ENCODE data around the gene SGIP1.
"Not testable (repeated sequence)": the region's sequence is repeated elsewhere in the genome, so short reads cannot be mapped to it uniquely, and the experiment has no call there.

The SGIP1 gene

DNA sequence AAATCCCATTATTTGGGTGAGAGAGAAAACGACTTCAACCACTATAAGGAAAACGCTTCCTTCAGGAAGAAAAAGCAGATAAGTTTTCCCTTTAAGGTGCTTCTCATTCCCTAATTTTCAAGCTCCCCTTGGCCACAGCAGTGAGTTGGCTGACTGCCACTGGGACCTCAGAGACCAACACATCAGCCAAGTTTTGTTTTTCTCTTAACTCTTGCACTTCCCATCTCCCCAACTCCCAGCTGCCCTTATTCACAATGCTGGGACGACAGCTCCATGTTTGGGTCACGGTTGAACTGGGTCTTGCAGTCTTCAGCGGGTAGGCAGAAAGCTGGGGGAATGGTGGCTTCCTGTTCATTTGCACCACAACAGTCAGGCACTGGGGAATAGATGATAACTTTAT, 18.9 kb downstream of the SGIP1 start:
- no peak overlapping the region for H3K4me3 ChIP-seq (ENCODE audit: low read depth, low read length)

DNA sequence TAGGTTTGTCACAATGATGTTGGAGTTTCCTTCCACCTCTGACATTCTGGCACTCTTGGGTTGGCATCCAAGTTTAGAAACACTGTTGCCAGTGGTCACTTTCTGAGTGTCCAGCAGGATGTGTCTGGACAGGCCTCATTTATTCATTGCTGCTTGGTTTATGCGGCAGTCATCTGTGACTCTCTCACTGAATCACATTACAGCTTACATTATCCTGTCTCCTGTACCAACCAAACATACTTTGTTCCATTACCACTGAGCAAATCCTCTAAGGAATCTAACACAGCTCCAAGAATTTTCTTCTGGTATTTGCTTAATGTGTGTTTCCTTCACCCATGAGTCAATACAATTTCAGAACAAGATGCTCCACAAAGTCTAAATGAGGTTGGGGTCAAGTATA, 19.9 kb downstream of the SGIP1 start:
- no peak overlapping the region for H3K4me3 ChIP-seq (ENCODE audit: low read depth, low read length)

DNA sequence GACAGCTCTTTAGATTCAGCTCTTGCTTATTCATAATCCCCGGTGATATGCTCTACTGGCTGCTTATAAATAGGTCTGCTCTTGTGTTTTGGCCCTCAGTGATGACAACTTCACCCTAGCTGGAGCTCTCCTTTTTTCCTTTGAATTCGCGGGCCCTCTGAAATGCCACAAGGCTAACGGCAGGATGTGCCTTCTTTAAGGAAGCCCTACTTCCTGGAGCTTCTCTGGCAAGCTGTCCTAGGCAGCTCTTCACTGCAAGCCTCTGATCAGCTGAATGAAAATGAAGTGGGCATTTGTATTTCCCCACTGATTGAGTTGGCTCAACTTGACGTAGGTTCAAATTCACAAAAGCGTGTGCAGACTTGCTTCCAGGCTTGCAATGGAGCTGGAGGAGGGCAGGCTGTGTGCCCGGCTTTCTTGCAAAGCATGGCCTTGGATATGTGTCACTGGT, 22.2 kb downstream of the SGIP1 start:
- H3K4me3 ChIP-seq (ENCODE audit: low read depth, low read length) = no peak overlapping the region

DNA sequence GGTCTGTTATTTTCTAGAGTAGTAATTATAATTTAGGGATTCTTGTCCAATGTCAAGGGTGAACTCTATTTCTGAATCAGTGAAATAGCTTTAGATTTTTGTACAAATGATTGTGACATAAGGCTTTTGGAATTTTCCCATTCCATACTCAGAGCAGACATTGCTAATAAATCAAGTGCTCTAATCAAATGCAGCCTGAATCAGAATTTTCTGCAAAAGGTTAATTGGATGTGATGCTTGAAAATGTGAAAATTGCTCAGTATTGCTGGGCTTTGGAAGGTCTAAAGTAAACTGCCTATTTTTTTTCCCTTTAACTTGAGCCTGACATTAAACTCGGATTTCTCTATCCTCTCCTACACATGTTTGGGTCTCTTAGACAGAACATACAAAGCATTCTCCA, 23.2 kb downstream of the SGIP1 start:
- H3K4me3 ChIP-seq (ENCODE audit: low read depth, low read length) = no peak overlapping the region

DNA sequence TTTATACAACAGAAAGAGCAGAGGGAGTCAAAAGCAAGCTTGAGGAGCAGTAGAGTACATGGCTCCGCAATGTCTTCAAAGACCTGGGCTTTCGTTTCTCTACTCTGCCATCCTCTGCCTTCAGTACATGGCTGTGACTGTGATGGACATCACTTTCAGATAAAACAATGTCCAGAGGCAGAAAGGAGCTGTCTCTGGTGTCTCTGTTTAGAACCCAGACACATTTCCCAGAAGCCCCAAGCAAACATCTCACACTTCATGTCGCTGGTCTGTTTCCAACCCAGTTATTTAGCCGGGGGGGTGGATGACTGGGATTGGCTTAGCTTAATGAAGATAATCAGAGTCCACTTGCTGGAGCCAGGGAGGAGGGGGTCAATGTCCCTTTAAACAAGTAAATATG, 25.6 kb downstream of the SGIP1 start:
- H3K4me3 ChIP-seq (ENCODE audit: low read depth, low read length) = no peak overlapping the region

DNA sequence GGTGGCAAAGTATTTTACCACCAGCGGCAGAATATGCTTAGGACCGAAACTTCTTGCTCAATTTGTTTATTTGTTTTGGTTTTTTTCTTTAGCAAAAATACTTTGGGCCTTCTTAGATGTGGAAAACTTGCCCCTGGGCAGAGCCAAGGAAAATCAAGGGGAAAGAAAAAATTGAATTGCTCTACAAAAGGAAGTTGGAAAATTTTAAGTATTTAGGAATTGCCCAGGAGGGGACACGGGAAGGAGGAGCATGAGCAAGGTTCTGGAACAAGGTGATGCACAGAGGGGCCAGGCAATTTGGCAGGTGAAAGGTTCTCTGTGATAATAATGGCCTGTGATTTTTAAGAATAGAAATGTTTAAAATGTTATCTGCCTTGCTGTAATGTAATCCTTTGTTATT, 28.6 kb downstream of the SGIP1 start:
- H3K4me3 ChIP-seq (ENCODE audit: low read depth, low read length) = no peak overlapping the region

DNA sequence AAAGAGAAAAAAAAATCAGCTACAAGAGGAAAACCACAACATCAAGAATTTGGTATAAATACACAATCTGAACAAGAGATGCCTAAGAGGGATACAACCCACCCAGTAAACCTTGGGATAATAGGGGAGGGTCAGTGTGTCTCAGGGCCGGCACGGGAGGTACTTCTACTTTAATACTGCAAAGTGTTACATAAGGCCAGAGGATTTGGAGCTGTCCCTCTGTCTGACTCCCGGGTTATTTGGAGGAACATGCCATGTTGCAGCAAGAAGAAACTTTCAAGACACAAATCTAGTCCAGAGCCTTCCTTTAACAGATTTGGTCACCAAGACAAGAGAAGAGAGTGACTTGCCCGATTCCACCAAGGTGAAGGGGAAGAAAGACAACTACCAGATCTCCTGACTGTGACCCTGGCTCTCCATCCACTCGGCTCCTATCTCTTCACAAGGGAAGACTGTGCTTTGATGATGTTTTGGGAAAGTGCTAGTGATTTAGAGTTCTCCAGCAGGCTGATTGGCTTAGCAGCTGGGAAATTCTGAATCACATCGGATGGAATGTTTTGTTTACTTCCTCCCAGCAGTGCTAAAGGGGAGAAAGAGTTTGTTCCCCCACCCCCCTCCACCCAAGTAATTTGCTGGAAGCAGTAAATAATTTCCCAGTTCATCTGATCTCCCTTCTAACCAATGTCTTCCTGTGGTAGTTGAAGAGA, 29.3 kb downstream of the SGIP1 start:
- no peak overlapping the region for H3K4me3 ChIP-seq (ENCODE audit: low read depth, low read length)

DNA sequence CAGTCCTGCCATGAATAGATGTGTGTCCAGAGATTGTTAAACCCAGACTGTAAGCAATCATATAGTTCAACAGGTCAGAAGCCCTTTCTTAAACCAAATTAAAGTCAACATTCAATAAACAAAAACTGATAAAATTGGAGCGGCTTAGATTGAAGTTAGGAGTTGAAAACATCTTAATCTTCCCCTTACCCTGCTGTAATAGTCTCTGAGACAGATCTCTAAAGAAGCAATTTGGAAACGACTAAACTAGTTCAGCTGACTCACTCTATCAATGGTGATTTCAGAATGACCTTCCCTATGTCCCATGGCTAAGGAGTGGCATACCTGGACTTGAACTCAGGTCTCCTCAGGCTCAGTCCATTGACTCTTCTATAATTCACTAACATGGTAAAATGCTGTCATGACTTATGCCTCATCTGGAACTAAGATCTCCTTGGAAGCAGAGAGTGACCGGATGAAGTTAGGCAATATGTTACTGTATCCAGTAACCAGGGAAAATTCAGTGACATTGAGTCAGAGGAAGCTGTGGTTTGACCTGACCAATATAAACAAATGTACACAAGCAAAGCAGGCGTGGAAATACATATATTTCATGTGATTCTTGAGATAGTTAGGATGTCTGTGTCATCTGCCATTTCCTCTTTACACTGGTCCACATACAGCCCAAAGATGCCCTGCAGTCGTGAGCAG, 30.1 kb downstream of the SGIP1 start:
- no peak overlapping the region for H3K4me3 ChIP-seq (ENCODE audit: low read depth, low read length)

DNA sequence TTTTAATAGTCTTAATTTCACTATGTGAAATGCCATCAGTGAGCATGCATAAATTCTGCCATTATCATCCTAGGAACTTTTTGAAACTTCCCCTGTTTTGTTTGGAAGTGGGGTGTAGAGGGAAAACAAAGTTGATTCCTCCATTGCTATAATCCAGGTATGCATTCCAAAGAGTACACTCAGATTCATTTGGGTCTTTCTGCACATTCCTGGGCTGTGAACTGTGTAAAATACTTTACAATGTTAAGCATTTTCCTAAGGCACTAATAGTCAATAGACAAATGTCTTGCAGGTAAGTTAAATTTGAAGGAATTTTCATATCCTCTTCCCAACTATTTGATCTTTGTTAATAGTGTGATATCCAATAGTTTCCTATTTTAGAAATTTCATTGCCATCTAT, 36.2 kb downstream of the SGIP1 start:
- no peak overlapping the region for H3K4me3 ChIP-seq (ENCODE audit: low read depth, low read length)

DNA sequence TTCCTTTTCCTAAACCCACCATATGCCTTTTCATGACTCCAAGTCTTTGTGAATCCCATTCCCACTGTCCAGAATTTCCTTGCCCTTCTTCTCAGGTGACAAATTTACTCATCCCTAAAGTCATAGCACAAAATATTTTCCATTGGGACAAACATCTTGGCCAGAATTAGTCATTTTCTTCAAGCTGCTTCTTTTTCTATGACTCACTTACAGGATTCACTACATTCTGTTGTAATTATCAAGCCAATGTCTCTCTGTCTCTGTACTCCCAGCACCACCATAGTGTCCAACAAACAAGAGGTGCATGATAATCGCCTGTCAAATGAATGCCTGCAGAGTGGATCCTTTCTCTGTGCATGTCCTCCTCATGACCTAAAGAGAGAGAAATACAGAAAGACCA, 37.8 kb downstream of the SGIP1 start:
- H3K4me3 ChIP-seq (ENCODE audit: low read depth, low read length) = no peak overlapping the region

DNA sequence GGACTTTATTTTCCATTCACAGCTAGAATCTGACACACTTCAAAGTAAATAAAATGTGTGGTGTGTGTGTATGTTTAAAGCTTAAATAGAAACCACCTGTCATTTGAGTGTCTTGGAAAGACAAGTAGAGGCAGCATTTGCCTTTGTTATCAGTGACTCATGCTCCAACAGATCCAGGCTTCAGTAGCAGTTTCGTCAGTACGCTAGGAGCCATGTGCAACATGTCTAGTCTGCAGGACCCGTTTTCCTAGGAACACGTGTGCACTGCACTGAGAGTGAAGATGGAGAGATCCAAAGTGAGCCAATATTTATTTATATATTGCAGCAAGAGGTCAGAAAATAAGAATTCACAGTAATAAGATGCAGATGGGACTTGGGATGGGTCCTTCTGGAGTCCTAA, 41.8 kb downstream of the SGIP1 start:
- H3K4me3 ChIP-seq (ENCODE audit: low read depth, low read length) = no peak overlapping the region

DNA sequence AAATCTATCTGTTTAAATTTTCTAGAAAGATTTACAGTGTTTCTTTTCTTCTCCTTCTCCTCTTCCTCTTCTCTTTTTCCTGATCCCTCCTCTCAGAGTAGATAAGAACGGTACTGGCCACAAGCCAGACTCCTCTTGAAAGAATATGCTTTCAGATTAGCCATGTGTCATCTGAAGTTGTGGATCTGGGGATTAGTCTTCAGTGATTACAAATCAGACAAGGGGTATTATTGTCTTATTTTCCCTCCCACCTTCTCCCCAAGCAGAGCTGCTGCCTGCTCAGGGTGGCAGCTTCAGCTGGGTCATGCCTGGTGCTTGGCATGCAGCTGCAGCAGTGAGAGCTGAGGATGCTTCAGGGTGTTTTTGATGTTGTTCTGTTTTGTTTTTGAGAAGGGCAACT, 42.7 kb downstream of the SGIP1 start:
- H3K4me3 ChIP-seq (ENCODE audit: low read depth, low read length) = no peak overlapping the region

DNA sequence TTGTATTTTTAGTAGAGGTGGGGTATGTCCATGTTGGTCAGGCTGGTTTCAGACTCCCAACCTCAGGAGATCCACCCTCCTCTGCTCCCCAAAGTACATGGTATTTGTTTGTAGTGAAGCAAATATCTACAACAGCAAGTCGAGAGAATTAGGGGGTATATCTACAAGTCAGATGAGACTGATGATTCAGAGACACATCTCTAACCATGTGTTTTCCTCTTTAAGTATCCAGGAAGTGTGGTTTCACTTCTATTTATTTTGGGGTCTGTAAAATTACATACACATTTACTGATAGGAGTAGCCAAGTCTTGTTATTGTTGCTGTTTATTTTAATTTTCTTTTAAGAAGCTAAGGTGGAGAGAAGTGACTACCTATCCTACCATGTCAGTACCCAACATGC, 44.9 kb downstream of the SGIP1 start:
- no peak overlapping the region for H3K4me3 ChIP-seq (ENCODE audit: low read depth, low read length)

DNA sequence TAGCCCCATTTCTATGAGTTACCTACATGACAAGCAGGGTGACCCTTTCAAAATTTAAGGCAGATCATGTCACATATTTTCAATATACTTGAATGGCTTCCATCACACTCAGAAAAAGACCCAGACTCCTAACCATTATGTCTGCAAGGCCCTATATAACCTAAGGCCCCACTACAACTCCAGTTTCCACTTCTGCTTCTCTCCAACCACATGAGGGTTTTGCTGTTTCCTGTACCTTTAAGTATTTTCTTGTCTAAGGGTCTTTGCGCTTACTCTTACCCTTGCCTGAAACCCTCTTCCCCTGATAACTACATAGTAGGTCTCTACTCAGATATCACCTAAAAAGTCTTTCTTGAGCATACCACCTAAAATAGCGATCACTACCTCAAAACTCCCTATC, 46.1 kb downstream of the SGIP1 start:
- H3K4me3 ChIP-seq (ENCODE audit: low read depth, low read length) = no peak overlapping the region

DNA sequence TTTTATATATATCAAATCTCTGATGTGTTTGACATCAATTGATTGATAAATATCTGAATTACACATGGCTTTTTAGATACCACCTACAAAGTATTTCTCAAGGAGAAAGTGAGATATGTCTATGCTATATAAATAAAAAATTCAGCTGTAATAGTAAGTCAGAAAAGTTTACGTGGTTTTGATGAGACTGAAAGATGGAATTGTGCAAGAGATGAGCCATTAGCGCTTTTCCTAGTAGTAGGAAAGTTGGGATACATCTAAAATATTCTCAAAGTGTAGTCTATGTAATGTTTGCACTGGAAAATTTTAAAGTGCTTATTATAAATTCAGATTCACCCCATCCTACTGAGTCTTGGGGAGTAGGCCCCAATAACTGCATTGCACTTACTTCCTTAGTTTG, 49.1 kb downstream of the SGIP1 start:
- H3K4me3 ChIP-seq (ENCODE audit: low read depth, low read length) = no peak overlapping the region

DNA sequence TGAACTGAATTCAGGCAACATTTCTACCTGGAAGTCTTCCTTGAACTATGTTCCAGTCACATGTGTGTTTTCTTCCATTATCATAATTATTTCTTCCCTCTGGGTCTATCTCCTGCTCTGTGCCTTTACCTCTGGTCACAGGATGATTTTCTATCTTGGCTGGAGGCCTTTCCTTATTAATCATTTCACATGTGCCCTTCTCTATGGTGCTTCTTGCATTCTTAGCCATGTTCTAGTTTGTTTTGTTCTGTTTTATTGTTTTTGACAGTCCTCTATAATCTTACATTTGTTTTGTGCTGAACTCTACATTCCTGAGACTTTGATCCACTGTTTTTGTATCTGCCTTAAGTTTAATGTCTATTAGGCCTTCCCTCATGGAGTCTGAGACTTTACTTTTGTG, 51.0 kb downstream of the SGIP1 start:
- H3K4me3 ChIP-seq (ENCODE audit: low read depth, low read length) = no peak overlapping the region

DNA sequence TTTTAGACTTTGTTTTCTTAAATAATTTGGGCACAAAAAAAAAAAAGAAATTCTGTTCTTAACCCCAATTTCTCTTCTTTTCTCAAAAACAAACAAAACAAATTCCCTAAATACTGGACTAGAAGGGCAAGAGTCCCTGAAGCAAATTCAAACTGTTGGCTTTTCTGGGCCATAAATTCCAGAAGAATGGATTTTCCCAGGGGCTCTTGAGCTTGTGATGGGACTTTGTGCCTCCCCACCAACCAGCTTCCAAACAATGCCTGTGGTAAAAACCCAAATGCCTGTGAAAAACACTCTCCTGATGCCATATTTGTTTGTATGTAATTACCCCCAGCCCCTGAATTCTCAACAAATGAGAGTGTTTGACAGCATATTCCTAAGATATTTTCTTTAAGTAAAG, 55.4 kb downstream of the SGIP1 start:
- no peak overlapping the region for H3K4me3 ChIP-seq (ENCODE audit: low read depth, low read length)

DNA sequence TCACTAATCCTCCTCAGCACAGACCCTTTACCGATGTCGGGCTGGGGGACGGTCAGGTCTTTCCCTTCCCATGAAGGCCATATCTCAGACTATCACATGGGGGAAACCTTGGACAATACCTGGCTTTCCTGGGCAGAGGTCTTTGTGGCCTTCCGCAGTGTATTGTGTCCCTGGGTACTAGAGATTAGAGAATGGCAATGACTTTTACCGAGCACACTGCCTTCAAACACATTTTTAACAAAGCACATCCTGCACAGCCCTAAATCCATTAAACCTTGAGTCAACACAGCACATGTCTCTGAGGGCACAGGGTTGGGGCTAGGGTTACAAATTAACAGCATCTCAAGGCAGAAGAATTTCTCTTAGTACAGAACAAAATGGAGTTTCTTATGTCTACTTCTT, 58.2 kb downstream of the SGIP1 start:
- H3K4me3 ChIP-seq (ENCODE audit: low read depth, low read length) = not testable (repeated sequence)

DNA sequence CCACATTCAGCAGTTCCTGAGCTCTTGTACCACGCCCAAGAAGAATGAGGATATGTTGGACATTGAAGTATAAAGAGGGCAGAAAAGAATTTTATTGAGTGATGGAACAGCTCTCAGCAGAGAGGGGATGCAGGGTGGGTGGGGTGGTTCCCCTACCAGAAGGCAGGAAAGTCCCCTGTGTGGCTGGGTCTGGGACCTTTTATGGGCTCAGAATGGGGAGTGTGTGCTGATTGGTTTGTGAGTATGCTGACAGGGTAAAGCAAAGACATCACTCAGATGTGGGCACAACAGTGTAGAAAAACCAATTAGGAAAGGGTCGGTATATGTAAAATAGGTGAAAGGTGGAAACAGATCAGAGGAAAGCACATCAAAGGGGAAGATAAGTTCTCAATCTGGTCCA, 62.2 kb downstream of the SGIP1 start:
- no peak overlapping the region for H3K4me3 ChIP-seq (ENCODE audit: low read depth, low read length)

DNA sequence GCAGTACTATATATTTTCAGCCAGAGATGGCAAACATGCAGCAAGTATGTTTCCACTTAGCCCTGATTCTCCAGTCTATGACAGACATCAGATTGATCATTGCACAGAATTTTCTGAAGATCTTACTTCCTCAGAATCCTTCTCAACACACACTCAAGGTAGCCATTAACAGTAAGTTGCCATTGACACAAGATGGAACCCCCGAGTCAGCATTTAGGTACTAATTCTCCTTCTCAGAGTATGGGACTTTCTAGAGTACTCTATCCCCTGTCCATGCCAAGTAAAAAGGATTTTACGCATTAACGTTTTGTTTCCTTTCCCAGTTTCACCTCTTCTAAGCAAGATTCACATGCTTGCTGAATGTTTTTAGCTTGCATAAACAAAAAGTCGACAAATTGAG, 63.5 kb downstream of the SGIP1 start:
- H3K4me3 ChIP-seq (ENCODE audit: low read depth, low read length) = no peak overlapping the region

DNA sequence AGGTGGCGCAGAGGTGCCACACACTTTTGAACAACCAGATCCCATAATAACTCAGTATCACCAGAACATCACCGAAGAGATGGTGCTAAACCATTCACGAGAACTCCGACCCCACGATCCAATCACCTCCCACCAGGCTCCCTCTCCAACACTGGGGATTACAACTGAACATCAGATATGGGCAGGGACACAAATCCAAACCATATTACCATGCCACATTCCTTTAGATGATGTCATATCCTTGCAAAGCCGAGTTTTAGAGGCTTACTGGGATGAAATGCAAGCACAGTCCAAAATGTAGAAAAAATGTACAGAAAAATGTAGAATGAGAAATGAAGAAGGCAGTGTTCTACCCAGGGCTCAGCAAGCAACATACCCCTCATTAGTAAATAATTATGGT, 64.7 kb downstream of the SGIP1 start:
- H3K4me3 ChIP-seq (ENCODE audit: low read depth, low read length) = no peak overlapping the region

DNA sequence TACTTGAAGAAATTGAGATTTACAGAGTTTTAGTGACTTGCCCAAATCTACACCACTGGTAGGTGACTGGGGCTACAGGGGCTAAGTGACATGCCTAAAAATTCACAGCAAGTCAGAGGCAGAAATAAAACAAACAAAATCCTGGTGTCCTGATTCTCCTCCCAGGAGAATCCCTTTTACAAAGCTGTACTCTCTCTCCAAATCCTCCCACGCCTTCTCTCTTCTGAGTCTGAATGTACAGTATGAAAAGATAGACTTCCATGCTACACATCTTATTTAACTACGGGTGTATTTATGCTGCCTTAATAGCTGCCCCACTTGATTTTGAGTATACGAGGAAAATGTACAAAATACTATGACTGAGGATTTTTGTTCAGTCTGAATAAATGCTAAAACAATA, 65.4 kb downstream of the SGIP1 start:
- H3K4me3 ChIP-seq (ENCODE audit: low read depth, low read length) = no peak overlapping the region

Data from iPS-11a (cell line).